IMR-90 (cell line): ENCODE data around the gene KCNK4. TPM values are rescaled to one million over a fixed set of nuclear protein-coding genes. Genes with fewer than 3 reads are reported as not detected.

Source experiments
- ATAC-seq: fragments of 200-7000 bp; cut with Tn5 transposase; 2 replicates; pipeline ENCODE4 v1.9.1; 2020; ENCODE audit warnings: low read depth, mild to moderate bottlenecking, moderate library complexity
- BruUV-seq: library from RNA; stranded (reverse); fragments of 400-500 nt; replicated peaks from 2 replicates; lab custom pipeline; 2021; lab: Mats Ljungman, UMichigan
- CTCF ChIA-PET: fragments of 300-600 bp; formaldehyde crosslinking; extraction: SDS; loops from one replicate; lab custom pipeline; 2021; ENCODE audit warnings: antibody characterized with exemption; lab: Yijun Ruan, JAX
- POLR2A ChIA-PET: fragments of 300-600 bp; sonication (Branson Sonifier 250); formaldehyde crosslinking; loops from one replicate; lab custom pipeline; 2022; ENCODE audit warnings: antibody characterized with exemption; ENCODE audit not compliant: unreplicated experiment; lab: Charles Lee
- DNase-seq: peaks from one replicate; pipeline ENCODE4 v3.0.0; 2013
- H2AFZ ChIP-seq: replicated peaks from 2 replicates; pipeline ENCODE3; 2013; ENCODE audit warnings: low read length, mild to moderate bottlenecking; ENCODE audit not compliant: poor library complexity
- H2AK5ac ChIP-seq: 2 replicates; pipeline ENCODE4 v1.6.1; 2013; ENCODE audit warnings: low read depth, low read length, inconsistent platforms
- H2AK9ac ChIP-seq: replicated peaks from 2 replicates; pipeline ENCODE3; 2013; ENCODE audit warnings: mild to moderate bottlenecking, low read depth, low read length, moderate library complexity; ENCODE audit not compliant: poor library complexity
- H2BK120ac ChIP-seq: 2 replicates; pipeline ENCODE4 v1.6.1; 2013; ENCODE audit warnings: low read depth, low read length, inconsistent platforms
- H2BK15ac ChIP-seq: 3 replicates; pipeline ENCODE4 v1.6.1; 2013; ENCODE audit warnings: low read depth, low read length, inconsistent platforms
- H2BK20ac ChIP-seq: 2 replicates; pipeline ENCODE4 v1.6.1; 2013; ENCODE audit warnings: low read depth, mild to moderate bottlenecking, inconsistent platforms, low read length, moderate library complexity
- H2BK5ac ChIP-seq: 2 replicates; pipeline ENCODE4 v1.6.1; 2013; ENCODE audit warnings: mild to moderate bottlenecking, low read depth, low read length, inconsistent platforms; ENCODE audit not compliant: poor library complexity, severe bottlenecking
- H3K14ac ChIP-seq: replicated peaks from 2 replicates; pipeline ENCODE4 v1.6.1; 2013; ENCODE audit warnings: low read depth, low read length, inconsistent platforms
- H3K18ac ChIP-seq: 2 replicates; pipeline ENCODE4 v1.6.1; 2013; ENCODE audit warnings: low read depth, low read length, control low read depth
- H3K23ac ChIP-seq: 2 replicates; pipeline ENCODE4 v1.6.1; 2013; ENCODE audit warnings: low read depth, low read length, inconsistent platforms
- H3K27ac ChIP-seq: 2 replicates; pipeline ENCODE4 v1.5.1; 2013; ENCODE audit warnings: mild to moderate bottlenecking, control low read depth, low read length; ENCODE audit not compliant: insufficient read depth
- H3K27me3 ChIP-seq: 2 replicates; pipeline ENCODE4 v1.6.1; 2013; ENCODE audit warnings: low read length; ENCODE audit not compliant: control insufficient read depth, insufficient read depth
- H3K36me3 ChIP-seq: 2 replicates; pipeline ENCODE4 v1.6.1; 2013; ENCODE audit warnings: low read length, mixed read lengths; ENCODE audit not compliant: control insufficient read depth, insufficient read depth
- H3K4ac ChIP-seq: 2 replicates; pipeline ENCODE4 v1.6.1; 2013; ENCODE audit warnings: low read depth, low read length, inconsistent platforms
- H3K4me1 ChIP-seq: 2 replicates; pipeline ENCODE4 v1.6.1; 2013; ENCODE audit warnings: low read length, mixed read lengths; ENCODE audit not compliant: control insufficient read depth, insufficient read depth
- H3K4me2 ChIP-seq: 2 replicates; pipeline ENCODE4 v1.6.1; 2013; ENCODE audit warnings: low read depth, mild to moderate bottlenecking, control low read depth, low read length, moderate library complexity
- H3K4me3 ChIP-seq: 2 replicates; pipeline ENCODE4 v1.5.1; 2013; ENCODE audit warnings: low read depth, mild to moderate bottlenecking, control low read depth, low read length, moderate library complexity; ENCODE audit not compliant: insufficient read depth
- H3K56ac ChIP-seq: 2 replicates; pipeline ENCODE4 v1.6.1; 2013; ENCODE audit warnings: low read length, inconsistent platforms; ENCODE audit not compliant: insufficient read depth; ENCODE audit errors: extremely low read depth
- H3K79me1 ChIP-seq, 2 experiments: 2 replicates each; pipeline ENCODE4 v1.6.1; 2013; ENCODE audit warnings: low read length in 2 of 2, inconsistent platforms in 1 of 2, low read depth in 1 of 2
- H3K9ac ChIP-seq: 2 replicates; pipeline ENCODE4 v1.6.1; 2013; ENCODE audit warnings: low read depth, low read length, control low read depth
- H3K9me1 ChIP-seq: 2 replicates; pipeline ENCODE4 v1.6.1; 2013; ENCODE audit warnings: low read length, inconsistent platforms; ENCODE audit not compliant: insufficient read depth
- H3K9me3 ChIP-seq: 2 replicates; pipeline ENCODE4 v1.6.1; 2013; ENCODE audit warnings: low read length; ENCODE audit not compliant: control insufficient read depth, insufficient read depth
- H4K20me1 ChIP-seq: 2 replicates; pipeline ENCODE4 v1.6.1; 2013; ENCODE audit warnings: low read length, inconsistent platforms; ENCODE audit not compliant: insufficient read depth
- H4K5ac ChIP-seq: 2 replicates; pipeline ENCODE4 v1.6.1; 2013; ENCODE audit warnings: mild to moderate bottlenecking, low read depth, low read length, control low read depth
- H4K8ac ChIP-seq, 2 experiments: 2 replicates each; pipeline ENCODE4 v1.6.1; 2013; ENCODE audit warnings: low read depth in 2 of 2, low read length in 2 of 2, control low read depth in 1 of 2, inconsistent platforms in 1 of 2
- H4K91ac ChIP-seq: 2 replicates; pipeline ENCODE4 v1.6.1; 2013; ENCODE audit warnings: low read depth, low read length, inconsistent platforms; ENCODE audit not compliant: insufficient read depth
- BHLHE40 ChIP-seq: fragments of 150-350 bp; IDR thresholded peaks from 2 replicates; pipeline ENCODE4 v1.6.1; 2016; ENCODE audit warnings: mild to moderate bottlenecking, low read depth, low read length
- CEBPB ChIP-seq: IDR thresholded peaks from 2 replicates; pipeline ENCODE4 v1.6.1; 2012; ENCODE audit warnings: low read depth, low read length, improper control_type of control experiment
- CHD1 ChIP-seq: IDR thresholded peaks from 2 replicates; pipeline ENCODE4 v1.6.1; 2012; ENCODE audit warnings: low read depth, low read length, improper control_type of control experiment
- ELK1 ChIP-seq: fragments of 150-350 bp; IDR thresholded peaks from 2 replicates; pipeline ENCODE4 v1.6.1; 2016; ENCODE audit warnings: low read depth, mild to moderate bottlenecking, low read length, moderate library complexity, borderline replicate concordance
- FOS ChIP-seq: fragments of 150-350 bp; IDR thresholded peaks from 2 replicates; pipeline ENCODE4 v1.6.1; 2016; ENCODE audit warnings: low read depth, low read length
- MAFK ChIP-seq: IDR thresholded peaks from 2 replicates; pipeline ENCODE4 v1.6.1; 2012; ENCODE audit warnings: low read depth, low read length, improper control_type of control experiment
- MAZ ChIP-seq: IDR thresholded peaks from 2 replicates; pipeline ENCODE4 v1.6.1; 2012; ENCODE audit warnings: low read depth, mild to moderate bottlenecking, low read length, improper control_type of control experiment, moderate library complexity, borderline replicate concordance
- MXI1 ChIP-seq: IDR thresholded peaks from 2 replicates; pipeline ENCODE4 v1.6.1; 2012; ENCODE audit warnings: low read depth, mild to moderate bottlenecking, low read length, moderate library complexity, borderline replicate concordance
- NFE2L2 ChIP-seq: fragments of 150-350 bp; IDR thresholded peaks from 2 replicates; pipeline ENCODE4 v1.6.1; 2016; ENCODE audit warnings: low read depth, mild to moderate bottlenecking, low read length
- POLR2A ChIP-seq: IDR thresholded peaks from 2 replicates; pipeline ENCODE4 v1.6.1; 2012; ENCODE audit warnings: mild to moderate bottlenecking, low read depth, low read length
- RAD21 ChIP-seq: IDR thresholded peaks from 2 replicates; pipeline ENCODE4 v1.6.1; 2012; ENCODE audit warnings: low read length, improper control_type of control experiment
- RCOR1 ChIP-seq: IDR thresholded peaks from 2 replicates; pipeline ENCODE4 v1.6.1; 2012; ENCODE audit warnings: mild to moderate bottlenecking, low read length, improper control_type of control experiment; ENCODE audit not compliant: insufficient replicate concordance
- RFX5 ChIP-seq: IDR thresholded peaks from 2 replicates; pipeline ENCODE4 v1.8.0; 2012; ENCODE audit warnings: low read depth, mild to moderate bottlenecking, low read length, moderate library complexity
- SMC3 ChIP-seq: fragments of 150-350 bp; IDR thresholded peaks from 2 replicates; pipeline ENCODE4 v1.6.1; 2016; ENCODE audit warnings: low read depth, mild to moderate bottlenecking, antibody characterized with exemption, low read length, moderate library complexity
- WGBS, 2 experiments: methylation state at CpG; one replicate each; pipeline versions ENCODE4 v1.1.5 to v1.1.7; 2013; ENCODE audit warnings: missing lambda C conversion rate in 2 of 2; ENCODE audit not compliant: insufficient read length in 1 of 2; ENCODE audit errors: extremely low coverage in 2 of 2; 5-methylcytosine and 5-hydroxymethylcytosine counted together
- dilution Hi-C: fragments of 300-500 bp; cut with HindIII; formaldehyde crosslinking; loops from one replicate; pipeline ENCODE4 v1.14.3; 2018; ENCODE audit warnings: low sequenced_read_pairs; ENCODE audit not compliant: unreplicated experiment
- in situ Hi-C: fragments of 300-500 bp; cut with MboI; formaldehyde crosslinking; loops from 3 replicates; pipeline ENCODE4 v1.14.3; 2019; ENCODE audit warnings: low sequenced_read_pairs, inconsistent platforms, mixed read lengths
- intact Hi-C: fragments of 100-400 bp; cut with micrococcal nuclease; formaldehyde crosslinking; loops from 2 replicates; pipeline ENCODE4 v1.10.0; 2022
- polyA plus RNA-seq, 3 experiments: library from polyadenylated mRNA; depleted of rRNA; stranded (reverse); fragments of >200 nt; gene quantifications; 2 replicates each; pipeline ENCODE4 v1.2.3, GENCODE V29; 2012; ENCODE audit warnings: low replicate concordance in 1 of 3
- total RNA-seq: library from RNA; depleted of rRNA; stranded (reverse); fragments of >200 nt; gene quantifications from 2 replicates; pipeline ENCODE4 v1.2.3, GENCODE V29; 2012
- TF ChIP-seq, protein P1 (sequence below): fragments of 150-350 bp; IDR thresholded peaks from 2 replicates; pipeline ENCODE4 v1.6.1; 2017; ENCODE audit warnings: mild to moderate bottlenecking, antibody characterized with exemption, low read length, low read depth

The KCNK4 gene
- total and polyA plus RNA-seq, 2 of the 4 experiments (the other 2 are of a cell fraction) = not detected

DNA sequence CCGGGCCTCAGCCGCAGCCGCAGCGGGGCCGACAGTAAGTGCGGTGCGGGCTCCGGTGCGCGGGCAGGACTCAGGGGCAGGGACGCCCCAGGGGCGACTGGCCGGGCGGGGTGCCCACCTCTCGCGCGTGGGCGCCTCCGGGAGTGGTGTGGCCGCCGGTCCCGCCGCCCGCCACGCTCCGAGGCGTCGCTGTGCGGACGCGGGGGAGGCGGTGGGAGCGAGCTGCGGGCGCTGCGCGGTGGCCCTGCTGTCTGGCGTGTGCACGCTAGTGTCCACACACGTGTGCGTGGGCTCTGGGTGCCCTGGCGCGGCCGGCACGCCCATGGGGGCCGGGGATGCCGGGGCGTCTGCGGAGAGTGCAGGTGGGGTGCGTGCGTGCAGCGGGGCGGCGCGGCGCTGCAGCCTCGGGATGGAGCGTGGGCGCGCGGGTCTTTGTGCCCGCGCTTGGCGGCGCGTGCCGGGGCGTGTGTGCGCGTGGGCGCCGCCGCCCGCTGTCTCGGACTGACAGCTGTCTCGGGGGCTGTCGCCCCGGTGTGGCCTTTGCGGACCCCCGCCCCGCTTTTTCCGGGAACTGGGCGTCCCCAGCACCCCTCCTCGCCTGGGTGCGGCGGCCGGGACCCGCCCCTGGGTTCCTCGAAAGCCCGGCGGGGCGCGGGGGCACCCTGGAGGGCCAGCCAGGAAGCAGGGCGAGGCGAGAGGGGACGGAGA lies 804 bp downstream of the KCNK4 start:
- Histone ChIP-seq H4K20me1 (peaks cover 5% of the 10 kb centered on the region; the same call in 1 of the 2 replicates), H3K9ac (no peak overlapping the region), H2AK9ac (no peak overlapping the region), H4K5ac (no peak overlapping the region), H3K4ac (no peak overlapping the region), H3K18ac (no peak overlapping the region), H3K27me3 (peaks cover 66% of the 10 kb centered on the region), H4K8ac (no peak overlapping the region), H3K4me2 (peak overlapping the region; percentile 45), H3K23ac (no peak overlapping the region), H3K4me1 (peaks cover 4% of the 10 kb centered on the region; the same call in 1 of the 2 replicates), H3K4me3 (peak overlapping the region; percentile 24), H3K56ac (no peak overlapping the region), H2AK5ac (no peak overlapping the region), H2BK20ac (no peak overlapping the region), H3K9me3 (no peaks in the 10 kb centered on the region), H4K91ac (no peak overlapping the region), H2BK120ac (no peak overlapping the region), H3K27ac (no peak overlapping the region), H2BK15ac (no peak overlapping the region), H3K9me1 (no peaks in the 10 kb centered on the region), H3K79me1 (peaks cover 0 to 4% of the 10 kb centered on the region in 2 experiments; a peak in 1 of 4 replicates), H2AFZ (peak overlapping the region; percentile 72), H3K14ac (no peak overlapping the region), H3K36me3 (no peaks in the 10 kb centered on the region), H2BK5ac (no peak overlapping the region)
- ATAC-seq = peak; percentile 31
- no peak for DNase-seq
- WGBS, 2 experiments = 2% methylated on average over 56 of the region's 96 CpGs; no CpG with 5 or more reads in 1 of the 2 experiments
- CTCF ChIA-PET = interaction anchor here (1.1 kb wide), 1 partner anchor 9 kb away, joined by 5 read pairs; no protein-coding TSS in a partner anchor
- POLR2A ChIA-PET = no interaction called here
- in situ Hi-C loops (no loop called here), intact Hi-C loops (no loop called here), dilution Hi-C loops (no loop called here)
- no TSS peak for BruUV-seq
- TF ChIP-seq FOS (no peak), MXI1 (no peak), RFX5 (no peak), ELK1 (no peak), MAZ (no peak), POLR2A (no peak), CHD1 (no peak), NFE2L2 (no peak), RCOR1 (no peak), BHLHE40 (no peak), SMC3 (no peak), RAD21 (no peak), CEBPB (no peak), MAFK (no peak)
- TF ChIP-seq, protein P1, sequence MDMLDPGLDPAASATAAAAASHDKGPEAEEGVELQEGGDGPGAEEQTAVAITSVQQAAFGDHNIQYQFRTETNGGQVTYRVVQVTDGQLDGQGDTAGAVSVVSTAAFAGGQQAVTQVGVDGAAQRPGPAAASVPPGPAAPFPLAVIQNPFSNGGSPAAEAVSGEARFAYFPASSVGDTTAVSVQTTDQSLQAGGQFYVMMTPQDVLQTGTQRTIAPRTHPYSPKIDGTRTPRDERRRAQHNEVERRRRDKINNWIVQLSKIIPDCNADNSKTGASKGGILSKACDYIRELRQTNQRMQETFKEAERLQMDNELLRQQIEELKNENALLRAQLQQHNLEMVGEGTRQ = no peak
